G401 (cell line): ENCODE measurements around the gene JADE3. TPM values are rescaled to one million over a fixed set of nuclear protein-coding genes. Genes with fewer than 3 reads are reported as not detected.
A peak's percentile ranks its signal among the peaks of the same experiment; 100 is the strongest.
"Not testable (repeated sequence)": the region's sequence is repeated elsewhere in the genome, so short reads cannot be mapped to it uniquely, and the experiment has no call there.

Experiments used
- DNase-seq: peaks from one replicate; pipeline ENCODE4 v3.0.0-alpha.2; 2015; ENCODE audit warnings: low spot score
- in situ Hi-C: cut with HindIII; loops from 2 replicates; pipeline ENCODE4 v1.10.0; 2016; ENCODE audit warnings: low sequenced_read_pairs, mixed read lengths
- total RNA-seq: library from RNA; depleted of rRNA; stranded (reverse); fragments of >200 nt; shearing (Covaris generic); gene quantifications from 2 replicates; pipeline ENCODE4 v1.2.3, GENCODE V29; 2014

JADE3 gene
- total RNA-seq, 1 experiment from 2014 or later = 6.9 TPM

- in situ Hi-C loops = no loop called here
- DNase-seq = no peak
Measured at GRCh38 chrX:46927718-46928117, 15.5 kb downstream of the JADE3 start.

DNA sequence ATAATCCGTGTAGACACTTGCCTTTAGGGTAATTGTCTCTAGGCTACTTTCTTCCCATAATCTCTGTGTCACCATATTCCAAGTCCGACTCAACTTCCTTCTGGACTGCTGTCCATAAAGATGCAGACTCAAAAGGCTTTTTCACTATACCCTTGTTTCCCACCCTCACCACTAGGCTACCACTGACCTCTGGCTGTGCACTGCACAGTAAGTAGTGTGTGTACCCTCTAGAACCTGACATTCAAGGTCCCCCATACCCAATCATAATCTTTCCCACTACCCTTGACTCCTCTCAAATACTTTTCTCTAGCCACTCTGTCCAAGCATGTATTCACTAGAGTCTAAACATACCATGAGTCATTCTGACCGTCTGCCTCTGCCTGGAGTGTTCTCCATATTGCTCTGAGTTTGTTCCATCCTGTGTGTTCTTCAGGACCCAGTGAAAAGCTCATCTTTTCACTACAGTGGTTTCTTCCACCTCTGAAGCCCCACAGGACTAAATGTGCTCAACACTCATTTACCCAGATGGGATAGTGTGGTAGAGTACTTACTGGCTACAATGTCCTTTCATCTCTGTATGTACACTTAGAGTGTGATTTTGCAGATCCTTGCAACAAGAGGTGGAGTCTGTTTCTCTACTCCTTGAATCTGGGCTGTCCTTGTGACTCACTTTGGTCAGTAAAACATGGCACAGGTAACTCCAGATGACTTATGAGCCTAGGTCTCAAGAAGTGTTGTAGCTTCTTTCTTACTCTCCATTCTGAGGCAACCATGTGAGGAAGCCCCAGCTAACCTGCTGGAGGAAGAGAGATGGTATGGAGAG is 17.4 kb downstream of the JADE3 start:
- in situ Hi-C loops = no loop called here
- DNase-seq = no peak

DNA sequence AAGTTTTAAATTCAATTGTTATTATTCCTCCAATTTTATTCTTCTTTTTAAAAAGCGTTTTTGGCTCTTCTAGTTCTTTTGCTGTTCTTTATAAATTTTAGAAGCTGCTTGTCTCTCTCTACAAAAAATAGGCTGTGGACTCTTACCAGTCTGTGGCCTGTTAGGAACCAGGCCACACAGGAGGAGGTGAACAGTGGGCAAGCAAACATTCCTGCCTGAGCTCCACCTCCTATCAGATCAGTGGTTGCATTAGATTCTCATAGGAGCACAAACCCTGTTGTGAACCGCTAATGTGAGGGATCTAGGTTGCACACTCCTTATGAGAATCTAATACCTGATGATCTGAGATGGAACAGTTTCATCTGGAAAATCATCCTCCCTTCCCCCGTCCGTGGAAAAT is 23.1 kb downstream of the JADE3 start:
- DNase-seq = no peak
- in situ Hi-C loops = no loop called here

- DNase-seq = no peak
- in situ Hi-C loops = no loop called here
Measured at GRCh38 chrX:46938589-46938988, 26.4 kb downstream of the JADE3 start.

GRCh38 chrX:46941341-46941740 is 29.1 kb downstream of the JADE3 start:
- in situ Hi-C loops = no loop called here
- DNase-seq = no peak

GRCh38 chrX:46953137-46953527 is 40.9 kb downstream of the JADE3 start:
- in situ Hi-C loops = no loop called here
- no peak for DNase-seq

DNA sequence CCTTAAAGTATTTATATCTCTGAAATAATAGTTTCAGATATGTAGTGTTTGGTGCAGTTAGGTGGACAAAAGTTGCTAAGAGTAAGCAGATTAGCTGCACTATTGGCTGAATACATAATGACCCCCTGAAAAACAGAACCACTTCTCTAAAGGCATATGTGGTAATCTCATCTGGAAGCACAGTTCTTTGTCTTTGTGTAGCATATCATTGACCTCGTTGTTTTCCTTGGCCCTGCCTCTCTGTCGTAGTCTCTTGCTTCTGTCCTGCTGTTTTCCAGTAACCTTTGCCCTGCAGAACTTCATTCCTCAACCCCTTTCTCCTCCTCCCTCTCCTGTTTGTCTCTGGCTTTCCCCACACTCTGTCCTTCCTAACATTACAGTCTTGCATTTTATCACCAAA is 41.4 kb downstream of the JADE3 start:
- in situ Hi-C loops = no loop called here
- DNase-seq = no peak

- DNase-seq = no peak
- in situ Hi-C loops = no loop called here
Measured at GRCh38 chrX:46954716-46955115, 42.5 kb downstream of the JADE3 start.

DNA sequence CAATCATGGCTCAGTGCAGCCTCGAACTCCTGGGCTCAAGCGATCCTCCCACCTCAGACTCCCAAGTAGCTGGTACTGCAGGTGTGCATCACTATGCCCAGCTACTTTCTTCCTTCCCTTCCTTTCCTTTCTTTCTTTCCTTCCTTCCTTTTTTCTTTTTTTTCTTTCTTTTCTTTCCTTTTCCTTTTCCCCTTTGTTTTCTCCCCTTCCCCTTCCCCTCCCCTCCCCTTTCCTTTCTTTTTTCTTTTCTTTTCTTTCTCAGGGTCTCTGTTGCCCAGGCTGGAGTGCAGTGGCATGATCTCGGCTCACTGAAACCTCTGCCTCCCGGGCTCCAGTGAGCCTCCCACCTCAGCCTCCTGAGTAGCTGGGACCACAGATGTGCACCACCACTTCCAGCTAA is 44.4 kb downstream of the JADE3 start:
- in situ Hi-C loops, DNase-seq: not testable (repeated sequence)

DNA sequence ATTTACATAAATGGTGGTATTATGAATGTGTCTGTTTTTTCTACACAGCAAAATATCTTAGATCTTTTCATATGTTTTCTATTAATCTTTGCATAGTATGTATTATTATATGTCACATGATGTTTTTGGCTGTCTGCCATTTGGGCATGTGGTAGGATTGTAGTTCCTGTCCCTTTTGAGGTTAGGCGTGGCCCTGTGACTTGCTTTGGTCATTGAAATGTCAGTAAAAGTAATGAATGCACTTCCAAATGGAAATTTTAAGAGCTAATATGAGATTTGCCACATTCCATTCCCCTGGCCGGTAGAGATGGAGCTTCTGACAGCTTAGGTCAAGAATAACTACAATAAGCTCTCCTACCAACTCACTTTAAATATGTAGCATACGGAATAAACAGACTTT is 45.1 kb downstream of the JADE3 start:
- no peak for DNase-seq
- in situ Hi-C loops = no loop called here

DNA sequence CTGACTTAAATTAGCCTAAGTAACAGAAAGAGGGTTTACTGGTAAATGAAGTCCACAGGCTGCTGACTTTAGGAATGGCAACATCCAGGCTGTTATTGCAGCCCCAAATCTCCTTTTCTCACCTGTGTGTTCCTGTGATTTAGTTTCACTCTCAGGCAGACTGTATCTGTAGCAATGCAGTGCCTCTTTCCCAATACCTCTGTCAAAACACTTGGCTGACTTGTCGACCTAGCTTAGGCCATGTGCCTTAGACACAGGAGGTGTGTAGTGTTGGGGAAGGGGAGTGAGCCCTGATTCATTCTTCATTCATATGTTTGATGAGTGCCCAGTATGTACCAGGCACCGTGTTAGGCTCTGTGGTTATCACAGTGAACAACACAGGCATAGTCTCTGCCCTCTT is 46.9 kb downstream of the JADE3 start:
- DNase-seq = no peak
- in situ Hi-C loops = no loop called here

- in situ Hi-C loops = no loop called here
- DNase-seq = no peak
Measured at GRCh38 chrX:46959985-46960700, 47.9 kb downstream of the JADE3 start.

- in situ Hi-C loops = no loop called here
- no peak for DNase-seq
Measured at GRCh38 chrX:46961097-46961496, 48.9 kb downstream of the JADE3 start.

GRCh38 chrX:46961574-46962283 is 49.5 kb downstream of the JADE3 start:
- peak; percentile 33 for DNase-seq
- in situ Hi-C loops = no loop called here

DNA sequence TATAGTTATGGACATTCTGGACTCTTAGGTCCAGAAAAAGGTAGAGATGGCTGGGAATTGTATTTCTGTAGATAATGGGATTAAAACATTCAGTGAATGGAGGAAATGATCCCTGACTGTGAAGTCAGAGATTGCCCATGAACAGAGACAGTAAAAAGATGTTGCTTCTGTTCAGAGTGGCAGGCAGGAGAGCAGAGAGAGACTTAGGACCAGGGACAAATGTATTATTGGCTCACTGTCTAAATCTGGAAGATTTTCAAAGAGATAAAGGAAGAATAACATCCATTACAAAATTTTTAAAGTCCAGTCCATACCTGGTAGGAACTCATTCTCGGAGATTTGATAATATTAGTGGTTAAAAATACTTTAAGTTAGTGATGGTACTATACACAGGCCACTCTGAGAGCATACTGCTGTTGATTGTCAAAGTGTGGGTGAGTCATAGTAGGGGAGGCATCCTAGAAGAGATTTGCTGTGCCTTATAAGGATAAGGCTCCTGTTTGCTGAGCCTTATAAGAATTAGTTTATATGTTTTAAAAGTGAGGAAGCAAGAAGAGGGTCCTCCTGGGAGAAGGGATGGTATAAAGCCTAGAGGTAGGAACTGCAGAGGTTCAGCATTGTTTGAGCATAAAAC is 53.0 kb downstream of the JADE3 start:
- in situ Hi-C loops = no loop called here
- no peak for DNase-seq

DNA sequence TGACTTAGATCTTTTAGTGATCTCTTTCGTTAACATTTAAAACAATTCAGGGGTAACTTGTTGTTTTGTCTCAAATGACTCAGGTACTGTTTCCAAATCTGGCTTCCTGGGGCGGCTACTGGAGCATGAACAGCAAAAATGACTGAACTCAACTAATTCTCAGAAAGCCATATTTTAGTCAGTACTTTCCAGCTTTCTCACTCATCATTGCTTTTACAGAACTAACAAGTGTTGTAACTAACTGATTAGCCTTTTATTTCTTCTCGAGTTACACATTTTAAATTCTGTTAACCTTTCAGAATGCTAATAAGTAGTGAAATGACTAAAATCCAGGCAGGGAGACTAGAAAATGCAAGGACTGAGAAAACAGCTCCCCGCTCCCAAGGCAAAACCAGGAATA is 55.3 kb downstream of the JADE3 start:
- in situ Hi-C loops = no loop called here
- no peak for DNase-seq

GRCh38 chrX:46977046-46977445 is 64.8 kb downstream of the JADE3 start:
- in situ Hi-C loops = not testable (repeated sequence)

GRCh38 chrX:46978341-46979291 is 66.4 kb downstream of the JADE3 start:
- peak; percentile 25 for DNase-seq
- in situ Hi-C loops = no loop called here

More at GRCh38 chrX:46977046-46977445, 64.8 kb downstream of the JADE3 start:
- DNase-seq = not testable (repeated sequence)

DNA sequence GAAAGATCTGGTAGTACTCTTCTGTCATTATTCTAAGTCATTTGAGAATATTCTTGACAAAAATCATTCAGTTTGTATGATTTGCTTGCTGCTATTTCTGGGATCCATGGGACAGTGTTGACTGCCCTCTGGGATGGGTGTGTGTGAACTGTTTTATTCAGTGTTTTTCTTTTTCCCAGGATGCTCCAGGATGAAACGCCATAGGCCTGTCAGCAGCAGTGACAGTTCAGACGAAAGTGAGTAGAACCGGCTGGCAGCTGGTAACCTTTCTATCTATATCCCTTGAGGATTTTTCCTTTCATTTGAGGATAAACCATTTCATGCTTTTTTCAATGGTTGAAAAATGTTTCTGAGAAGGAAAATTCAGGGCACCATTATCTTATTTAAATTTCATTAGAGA is 72.5 kb downstream of the JADE3 start:
- in situ Hi-C loops = no loop called here
- DNase-seq = no peak
